IgD-negative memory B cell (primary cell): ENCODE results near the gene CNRIP1. TPM values are rescaled to one million over a fixed set of nuclear protein-coding genes. Genes with fewer than 3 reads are reported as not detected.

ENCODE experiments used
- H3K27ac Mint-ChIP-seq, 3 donors: one replicate each; pipeline ENCODE4 v1.8.0; 2020 to 2022; ENCODE audit warnings: mild to moderate bottlenecking in 3 of 3, mixed read lengths in 3 of 3, moderate library complexity in 1 of 3
- H3K27me3 Mint-ChIP-seq: one replicate; pipeline ENCODE4 v1.8.0; 2021; ENCODE audit warnings: mixed read lengths
- H3K36me3 Mint-ChIP-seq: one replicate; pipeline ENCODE4 v1.8.0; 2020; ENCODE audit warnings: mild to moderate bottlenecking, mixed read lengths
- H3K4me1 Mint-ChIP-seq, 3 donors: one replicate each; pipeline ENCODE4 v1.8.0; 2020 to 2022; ENCODE audit warnings: mixed read lengths in 3 of 3, mild to moderate bottlenecking in 1 of 3
- H3K4me3 Mint-ChIP-seq, 4 donors: one replicate each; pipeline ENCODE4 v1.8.0; 2020 to 2022; ENCODE audit warnings: mild to moderate bottlenecking in 4 of 4, mixed read lengths in 4 of 4, moderate library complexity in 3 of 4
- H3K9me3 Mint-ChIP-seq, 3 donors: one replicate each; pipeline ENCODE4 v1.8.0; 2020 to 2021; ENCODE audit warnings: mixed read lengths in 3 of 3, mild to moderate bottlenecking in 1 of 3
- polyA plus RNA-seq: library from polyadenylated mRNA; unstranded; fragments of 300-500 nt; fragmentation: Illumina TruSeq; gene quantifications from one replicate; pipeline ENCODE4 v1.2.3, GENCODE V29; 2021

The CNRIP1 gene
- polyA plus RNA-seq, 1 donor from 2014 or later = not detected

DNA sequence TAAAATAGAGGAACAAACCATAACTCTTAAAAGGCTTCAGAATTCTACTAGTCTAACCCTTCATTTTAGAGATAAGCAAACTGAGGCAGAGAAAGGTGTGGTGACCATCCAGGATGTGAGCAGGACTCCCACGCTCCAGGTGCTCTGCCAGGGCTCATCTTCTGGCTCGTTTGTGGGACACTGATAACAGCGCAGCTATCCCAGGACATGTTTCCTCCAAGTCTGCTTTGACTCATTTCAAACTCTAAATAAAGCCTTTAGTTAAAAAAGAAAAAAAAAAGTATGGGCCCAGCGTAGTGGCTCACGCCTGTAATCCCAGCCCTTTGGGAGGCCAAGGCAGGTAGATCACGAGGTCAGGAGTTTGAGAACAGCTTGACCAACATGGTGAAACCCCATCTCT is 28.4 kb downstream of the CNRIP1 start:
- Mint-ChIP-seq H3K27me3 (peaks cover 1% of the 10 kb centered on the region), H3K4me3 (no peak overlapping the region), H3K4me1 (peaks cover 12 to 15% (median 14%) of the 10 kb centered on the region in 3 donors), H3K27ac (no peak overlapping the region), H3K36me3 (no peaks in the 10 kb centered on the region), H3K9me3 (no peaks in the 10 kb centered on the region)

DNA sequence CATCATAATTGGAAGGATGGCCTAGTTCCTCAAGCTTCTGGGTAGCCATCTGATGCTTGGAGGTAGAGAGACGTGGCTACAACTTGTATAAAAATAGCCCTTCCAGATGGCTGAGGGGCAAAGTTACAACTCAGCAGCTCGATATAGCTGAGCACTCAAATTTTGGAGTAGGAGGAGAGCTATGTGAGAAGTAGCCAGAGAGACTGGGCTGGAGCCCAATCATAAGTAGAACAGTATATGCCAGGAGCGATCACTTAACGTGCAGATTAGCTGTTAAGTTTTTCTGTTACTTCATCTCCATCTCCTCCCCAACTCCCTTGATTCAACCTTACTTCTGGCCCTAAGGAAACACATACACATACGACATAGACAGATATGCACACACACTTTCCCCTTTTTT is 28.8 kb downstream of the CNRIP1 start:
- Mint-ChIP-seq H3K9me3 (no peaks in the 10 kb centered on the region), H3K27ac (no peak overlapping the region), H3K36me3 (no peaks in the 10 kb centered on the region), H3K4me3 (no peak overlapping the region), H3K27me3 (peaks cover 1% of the 10 kb centered on the region), H3K4me1 (peaks cover 12 to 13% (median 13%) of the 10 kb centered on the region in 3 donors)

DNA sequence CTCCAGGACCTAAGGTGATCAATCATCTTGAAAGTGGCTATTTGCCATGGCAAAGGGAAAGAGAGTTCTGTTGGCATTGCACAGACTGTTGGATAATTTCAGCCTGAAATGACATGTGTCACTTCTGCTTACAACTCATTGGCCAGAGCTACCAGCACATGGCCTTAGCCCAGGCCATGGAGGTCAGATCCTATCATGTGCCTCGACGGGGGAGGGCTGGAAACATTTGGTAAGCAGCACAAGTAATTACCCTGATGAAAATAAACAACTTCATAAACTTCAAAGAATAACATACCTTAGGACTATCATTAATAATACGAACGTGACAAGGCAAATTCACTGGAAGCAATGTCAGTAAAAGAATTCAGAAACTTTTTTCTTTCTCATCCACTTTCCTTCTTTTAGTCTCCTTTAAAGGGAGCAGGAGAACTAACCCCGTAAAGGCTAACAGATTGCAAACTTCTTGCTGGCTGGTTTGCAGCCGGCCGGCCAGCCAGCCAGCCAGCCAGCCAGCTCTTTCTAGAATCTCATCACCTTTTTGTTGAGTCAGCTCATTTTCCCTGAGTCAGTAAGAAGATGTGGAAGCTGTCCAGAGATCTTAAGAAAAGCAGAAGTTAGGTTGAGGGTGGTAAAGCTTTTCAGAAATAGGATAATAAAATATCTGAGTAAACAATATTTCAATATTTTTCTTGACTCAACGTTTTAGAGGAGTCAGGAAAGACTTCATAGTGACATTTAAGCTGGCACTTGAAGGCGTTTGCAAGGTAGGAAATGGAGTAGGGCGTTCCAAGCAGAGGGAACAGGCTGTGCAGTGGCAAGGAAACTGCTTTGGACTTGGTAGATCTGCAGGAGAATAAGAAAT is 31.9 kb downstream of the CNRIP1 start:
- Mint-ChIP-seq H3K9me3 (no peaks in the 10 kb centered on the region), H3K4me3 (no peak overlapping the region), H3K4me1 (peaks cover 3 to 8% (median 6%) of the 10 kb centered on the region in 3 donors), H3K27ac (no peak overlapping the region), H3K36me3 (no peaks in the 10 kb centered on the region), H3K27me3 (peaks cover 1% of the 10 kb centered on the region)

DNA sequence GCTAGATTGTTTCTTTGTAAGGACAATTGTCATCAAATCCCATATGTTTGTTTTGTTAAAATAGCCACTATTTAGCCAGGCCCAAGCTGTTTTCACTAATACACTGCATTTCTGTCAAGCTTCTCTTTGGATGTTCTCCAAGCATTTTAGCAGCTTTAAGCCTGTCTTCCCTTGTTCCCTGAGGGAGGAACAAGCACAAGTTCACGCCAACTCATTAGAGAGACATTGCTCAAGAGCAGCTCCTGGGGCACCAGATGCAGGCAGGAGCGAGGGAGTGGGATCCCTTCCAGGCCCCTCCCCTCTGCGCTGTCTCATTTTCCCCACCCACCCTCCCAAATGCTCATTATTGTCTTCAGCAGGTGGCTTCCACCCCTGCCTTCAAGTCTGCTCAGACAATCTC is 34.9 kb downstream of the CNRIP1 start:
- Mint-ChIP-seq H3K27me3 (peaks cover 5% of the 10 kb centered on the region), H3K9me3 (no peaks in the 10 kb centered on the region), H3K27ac (no peak overlapping the region), H3K4me1 (peaks cover 0 to 6% (median 3%) of the 10 kb centered on the region in 3 donors), H3K36me3 (no peaks in the 10 kb centered on the region), H3K4me3 (no peak overlapping the region)

DNA sequence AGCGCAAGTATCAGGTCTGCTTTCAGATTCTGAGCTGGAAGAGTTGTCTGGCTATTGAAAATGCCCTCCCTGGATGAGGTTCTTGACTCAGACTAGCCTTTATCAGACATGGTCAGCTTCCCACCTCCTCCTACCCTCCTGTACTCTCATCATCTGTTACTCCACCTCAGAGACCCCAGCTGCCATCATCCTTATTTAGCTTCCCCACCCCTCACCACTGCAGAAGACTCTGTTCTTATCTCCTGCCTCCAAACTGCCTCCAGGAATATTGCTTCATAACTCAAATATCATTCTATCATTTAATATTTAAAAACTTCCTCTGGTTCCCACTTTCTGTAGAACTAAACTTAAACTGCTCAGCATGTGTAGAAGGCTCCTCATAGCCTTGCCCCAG is 36.3 kb downstream of the CNRIP1 start:
- Mint-ChIP-seq H3K4me3 (no peak overlapping the region), H3K36me3 (no peaks in the 10 kb centered on the region), H3K27ac (no peak overlapping the region), H3K9me3 (no peaks in the 10 kb centered on the region), H3K27me3 (peaks cover 5% of the 10 kb centered on the region), H3K4me1 (peaks cover 0 to 6% (median 2%) of the 10 kb centered on the region in 3 donors)

DNA sequence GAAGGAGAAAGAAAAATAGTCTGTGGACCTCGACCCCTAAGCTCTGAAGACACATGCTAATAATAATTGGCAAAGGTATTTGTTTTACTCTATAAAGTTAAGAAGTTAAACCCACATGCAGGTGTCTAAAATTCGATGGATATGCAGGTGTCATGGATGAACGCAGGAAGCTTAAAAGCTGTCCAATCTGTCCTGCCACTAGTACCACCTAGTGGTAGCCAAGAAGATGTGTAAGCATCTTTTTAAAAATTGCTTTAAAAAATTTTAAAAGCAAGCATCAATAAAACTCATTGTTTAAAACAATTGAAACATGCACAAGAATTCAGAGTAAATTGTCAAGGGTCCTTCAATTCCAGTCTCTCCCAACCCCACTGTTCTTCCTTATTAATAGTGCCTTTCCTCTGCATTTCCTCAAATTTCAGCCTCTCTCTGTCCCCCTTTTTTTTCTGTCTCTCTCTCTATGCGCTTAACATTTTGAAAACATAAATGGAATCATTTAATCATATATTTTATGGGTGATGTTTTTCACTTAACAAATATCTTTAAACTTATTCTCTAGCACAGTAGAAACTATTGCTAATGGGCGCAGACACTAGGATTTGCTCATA is 36.8 kb downstream of the CNRIP1 start:
- no peaks in the 10 kb centered on the region for H3K36me3 Mint-ChIP-seq
- no peaks in the 10 kb centered on the region for H3K9me3 Mint-ChIP-seq
- no peak overlapping the region for H3K27ac Mint-ChIP-seq
- H3K4me3 Mint-ChIP-seq = no peak overlapping the region
- peaks cover 5% of the 10 kb centered on the region for H3K27me3 Mint-ChIP-seq
- H3K4me1 Mint-ChIP-seq = peaks cover 0 to 3% (median 0%) of the 10 kb centered on the region in 3 donors

DNA sequence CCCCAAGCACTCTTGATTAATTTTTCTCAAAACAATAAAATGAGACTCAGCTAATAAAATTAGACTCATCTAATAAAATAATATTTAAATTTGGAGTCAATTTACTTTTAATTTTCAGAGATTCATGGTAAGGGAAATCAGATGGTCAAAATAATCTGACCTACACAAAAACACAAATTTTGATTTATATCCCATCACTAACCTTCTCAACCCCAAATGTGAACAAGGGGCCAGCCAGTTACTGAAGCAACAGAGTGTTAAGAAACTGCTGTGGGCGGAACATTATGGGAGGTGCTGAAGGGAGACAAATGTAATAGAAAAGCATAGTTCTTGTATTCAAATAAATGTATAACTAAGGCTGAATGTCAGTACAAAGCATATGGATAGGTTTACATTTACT is 39.0 kb downstream of the CNRIP1 start:
- H3K4me1 Mint-ChIP-seq = peaks cover 0 to 3% (median 0%) of the 10 kb centered on the region in 3 donors

DNA sequence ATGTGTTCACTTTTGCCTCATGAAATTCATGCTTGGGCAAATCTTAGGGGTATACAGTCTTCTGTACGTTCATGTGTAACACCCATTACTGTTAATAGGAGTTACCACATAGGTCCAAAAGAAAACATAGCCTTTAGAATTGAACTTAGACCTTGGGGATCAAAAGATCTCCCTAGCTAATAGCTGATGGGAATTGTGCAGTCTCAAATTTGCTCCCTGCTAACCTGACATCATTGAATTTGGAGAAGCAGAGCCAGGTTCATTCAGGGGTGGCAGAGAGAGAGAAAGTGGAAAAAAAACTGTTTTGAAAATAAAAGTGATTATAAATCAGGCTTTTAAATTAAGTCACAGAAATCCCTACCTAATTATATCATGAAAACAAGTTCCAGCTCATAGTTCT is 39.4 kb downstream of the CNRIP1 start:
- no peak overlapping the region for H3K4me3 Mint-ChIP-seq
- H3K9me3 Mint-ChIP-seq = no peaks in the 10 kb centered on the region
- H3K27me3 Mint-ChIP-seq = peaks cover 8% of the 10 kb centered on the region
- no peak overlapping the region for H3K27ac Mint-ChIP-seq
- no peaks in the 10 kb centered on the region for H3K36me3 Mint-ChIP-seq
- H3K4me1 Mint-ChIP-seq = peaks cover 0 to 3% (median 0%) of the 10 kb centered on the region in 3 donors

More for the DNA sequence above, 39.0 kb downstream of the CNRIP1 start:
- Mint-ChIP-seq H3K4me3 (no peak overlapping the region), H3K9me3 (no peaks in the 10 kb centered on the region), H3K36me3 (no peaks in the 10 kb centered on the region), H3K27me3 (peaks cover 8% of the 10 kb centered on the region), H3K27ac (no peak overlapping the region)

DNA sequence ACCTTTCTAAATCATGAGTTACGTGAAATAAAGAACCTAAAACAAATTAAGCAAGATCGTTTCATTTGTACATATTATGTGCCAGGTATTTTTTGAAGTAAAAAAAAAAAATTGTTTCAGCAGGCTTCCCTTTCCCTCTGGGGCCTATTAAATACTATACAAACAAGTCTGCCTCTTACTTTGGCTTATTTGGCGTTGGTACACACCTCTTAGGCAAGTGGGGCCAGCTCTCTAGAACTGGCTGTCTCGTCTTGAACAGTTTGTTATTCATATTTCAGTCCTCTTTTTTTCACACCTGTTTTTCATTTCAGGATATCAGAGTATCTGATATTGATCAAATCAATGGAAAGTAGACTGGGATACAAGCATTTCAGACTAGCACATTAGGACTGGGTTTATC is 40.1 kb downstream of the CNRIP1 start:
- Mint-ChIP-seq H3K4me3 (peak overlapping the region in 1 of 4 donors; percentile 43), H3K4me1 (peaks cover 0 to 3% (median 0%) of the 10 kb centered on the region in 3 donors), H3K27me3 (peaks cover 8% of the 10 kb centered on the region), H3K36me3 (no peaks in the 10 kb centered on the region), H3K9me3 (no peaks in the 10 kb centered on the region), H3K27ac (no peak overlapping the region)

DNA sequence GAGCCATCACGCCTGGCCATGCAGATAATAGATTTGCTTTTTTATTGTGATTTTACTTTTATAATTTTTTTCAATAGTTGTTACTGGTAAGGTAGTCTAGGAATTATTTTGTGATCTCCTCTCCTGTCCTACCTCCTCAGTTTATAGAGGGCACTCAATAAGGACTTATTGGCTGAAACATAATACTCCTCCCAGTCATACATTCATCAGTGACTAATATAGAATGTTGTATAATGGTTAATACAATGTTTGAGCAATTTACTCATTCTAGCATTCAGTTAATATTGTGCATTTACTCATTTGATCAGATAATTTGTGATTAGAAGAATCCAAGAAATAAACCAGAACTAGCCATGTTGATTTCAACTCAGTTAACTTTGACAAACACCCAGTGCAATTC is 41.6 kb downstream of the CNRIP1 start:
- Mint-ChIP-seq H3K4me3 (no peak overlapping the region), H3K9me3 (no peaks in the 10 kb centered on the region), H3K36me3 (no peaks in the 10 kb centered on the region), H3K27ac (no peak overlapping the region), H3K4me1 (peaks cover 0 to 2% (median 0%) of the 10 kb centered on the region in 3 donors), H3K27me3 (peaks cover 9% of the 10 kb centered on the region)

DNA sequence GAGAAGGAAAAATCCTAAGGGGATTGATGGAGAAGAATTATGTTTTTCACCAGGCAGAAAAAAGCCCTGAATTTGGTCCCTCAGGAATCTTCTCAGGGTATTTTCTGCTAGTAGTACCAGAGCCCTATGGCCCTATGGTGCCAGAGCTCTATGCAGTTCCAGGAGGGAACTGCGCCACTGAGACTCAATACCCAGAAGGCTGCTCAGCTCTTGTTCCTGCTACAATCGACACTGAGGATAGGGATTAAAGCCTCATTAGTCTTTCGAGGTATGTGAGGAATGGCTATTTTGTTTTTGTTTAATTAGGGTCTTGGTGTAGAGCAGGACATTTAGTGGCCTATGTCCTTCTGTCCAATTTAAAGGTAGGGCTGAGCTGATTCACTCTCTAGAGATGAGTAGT is 45.7 kb downstream of the CNRIP1 start:
- Mint-ChIP-seq H3K27ac (no peak overlapping the region), H3K9me3 (no peaks in the 10 kb centered on the region), H3K36me3 (peaks cover 1% of the 10 kb centered on the region), H3K4me3 (no peak overlapping the region), H3K27me3 (peaks cover 6% of the 10 kb centered on the region), H3K4me1 (peaks cover 0 to 4% (median 1%) of the 10 kb centered on the region in 3 donors)

DNA sequence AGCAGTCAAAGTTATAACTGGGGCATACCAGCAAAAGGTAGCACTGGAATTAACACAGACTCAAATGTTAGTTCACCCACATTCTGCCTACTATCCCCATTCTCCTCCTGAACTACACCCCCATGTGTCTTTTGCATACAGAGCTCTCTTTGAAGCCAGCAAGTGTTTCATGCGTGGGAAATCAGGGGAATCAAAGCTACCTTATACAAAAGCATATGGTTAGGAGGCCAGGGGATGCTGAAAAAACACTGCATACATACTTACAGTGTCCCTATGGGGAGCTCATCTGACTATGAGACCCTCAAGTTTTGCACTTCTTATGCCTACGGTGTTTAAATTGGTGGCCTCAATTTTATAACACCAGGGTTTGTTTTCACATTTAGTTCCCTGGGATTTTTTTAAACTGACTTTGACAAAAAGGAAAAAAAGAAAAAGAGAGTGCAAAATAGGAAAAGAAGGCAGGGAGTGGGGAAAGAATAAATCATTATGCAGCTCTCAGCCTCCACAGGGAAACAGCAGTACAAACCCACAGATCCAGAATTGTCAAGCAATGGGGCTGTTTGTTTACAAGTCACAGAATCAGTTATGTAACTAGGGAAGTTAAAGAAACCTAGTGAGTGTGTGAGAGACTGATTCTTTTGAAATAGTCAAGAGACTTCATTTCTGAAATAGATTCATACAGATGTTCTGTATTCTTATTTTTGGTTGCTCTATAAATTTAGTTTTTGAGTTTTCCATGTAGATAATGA is 47.3 kb downstream of the CNRIP1 start:
- peaks cover 1% of the 10 kb centered on the region for H3K36me3 Mint-ChIP-seq
- H3K27ac Mint-ChIP-seq = no peak overlapping the region

DNA sequence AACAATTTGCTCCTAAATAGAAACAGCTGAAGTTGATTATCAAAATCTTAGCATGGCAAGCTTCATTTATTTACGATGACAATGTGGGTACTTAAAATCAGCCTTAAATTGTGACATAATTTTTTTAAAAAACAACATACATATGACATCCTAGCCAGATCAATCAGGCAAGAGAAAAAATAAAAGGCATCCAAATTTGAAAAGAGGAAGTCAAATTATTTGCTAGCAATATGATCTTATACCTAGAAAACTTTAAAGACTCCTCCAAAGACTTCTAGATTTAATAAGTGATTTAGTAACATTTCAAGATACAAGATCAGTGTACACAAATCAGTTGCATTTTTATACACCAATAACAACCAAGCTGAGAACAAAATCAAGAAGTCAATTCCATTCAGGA is 53.1 kb downstream of the CNRIP1 start:
- H3K27me3 Mint-ChIP-seq = no peaks in the 10 kb centered on the region
- peaks cover 0 to 2% (median 0%) of the 10 kb centered on the region in 3 donors for H3K4me1 Mint-ChIP-seq
- H3K4me3 Mint-ChIP-seq = no peak overlapping the region
- H3K9me3 Mint-ChIP-seq = peaks cover 0 to 2% (median 0%) of the 10 kb centered on the region in 3 donors
- no peak overlapping the region for H3K27ac Mint-ChIP-seq
- H3K36me3 Mint-ChIP-seq = peaks cover 1% of the 10 kb centered on the region

More for the DNA sequence above, 47.3 kb downstream of the CNRIP1 start:
- peaks cover 6% of the 10 kb centered on the region for H3K27me3 Mint-ChIP-seq
- peaks cover 0 to 2% (median 0%) of the 10 kb centered on the region in 3 donors for H3K9me3 Mint-ChIP-seq
- H3K4me1 Mint-ChIP-seq = peaks cover 0 to 4% (median 1%) of the 10 kb centered on the region in 3 donors
- H3K4me3 Mint-ChIP-seq = no peak overlapping the region

DNA sequence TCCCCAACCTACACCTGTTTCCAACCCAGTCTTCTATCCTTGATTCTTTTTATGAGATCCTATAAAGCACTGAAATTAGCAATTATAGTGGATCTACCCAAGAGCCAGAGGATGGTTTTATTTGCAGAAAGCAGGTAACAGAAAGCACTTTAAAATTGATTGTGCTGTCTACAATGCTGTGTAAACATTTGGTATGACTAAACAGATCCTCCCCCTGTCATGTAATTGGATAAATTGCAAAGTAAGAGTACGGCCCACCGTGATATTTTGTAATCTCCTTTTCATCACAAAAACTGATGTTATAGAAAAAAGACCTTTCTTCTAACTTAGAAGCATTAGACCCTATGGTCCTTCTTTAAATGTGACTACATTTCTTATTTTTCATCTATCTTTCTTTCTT is 56.1 kb downstream of the CNRIP1 start:
- H3K27ac Mint-ChIP-seq = no peak overlapping the region
- no peaks in the 10 kb centered on the region for H3K27me3 Mint-ChIP-seq
- H3K36me3 Mint-ChIP-seq = no peaks in the 10 kb centered on the region
- peaks cover 0 to 2% (median 0%) of the 10 kb centered on the region in 3 donors for H3K9me3 Mint-ChIP-seq
- no peak overlapping the region for H3K4me3 Mint-ChIP-seq
- no peaks in the 10 kb centered on the region for H3K4me1 Mint-ChIP-seq

DNA sequence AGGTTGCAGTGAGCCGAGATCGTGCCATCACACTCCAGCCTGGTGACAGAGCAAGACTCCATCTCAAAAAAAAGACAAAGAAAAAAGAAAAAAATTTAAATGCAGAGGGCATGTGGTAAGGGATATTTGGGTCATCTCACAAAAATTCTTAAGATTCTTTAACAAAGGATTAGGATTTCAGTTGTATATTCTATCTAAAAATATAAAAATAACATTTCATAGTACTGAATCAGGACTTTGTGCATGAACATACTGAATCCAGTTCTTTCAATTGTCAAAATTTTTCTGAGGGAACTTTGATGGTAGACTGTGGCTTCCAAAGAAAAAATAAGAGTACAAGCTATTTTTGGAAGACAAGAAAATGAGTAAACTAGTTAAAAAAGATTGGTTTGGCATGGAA is 60.9 kb downstream of the CNRIP1 start:
- H3K27me3 Mint-ChIP-seq = no peaks in the 10 kb centered on the region
- no peaks in the 10 kb centered on the region for H3K36me3 Mint-ChIP-seq
- H3K9me3 Mint-ChIP-seq = no peaks in the 10 kb centered on the region
- no peak overlapping the region for H3K27ac Mint-ChIP-seq
- no peak overlapping the region for H3K4me3 Mint-ChIP-seq
- peaks cover 8 to 15% (median 9%) of the 10 kb centered on the region in 3 donors for H3K4me1 Mint-ChIP-seq
